HepG2 (cell line): ENCODE data around the gene ACTN4. TPM values are rescaled to one million over a fixed set of nuclear protein-coding genes. Genes with fewer than 3 reads are reported as not detected.
A peak's percentile ranks its signal among the peaks of the same experiment; 100 is the strongest.

Experiments
- ATAC-seq: fragments of 200-7000 bp; cut with Tn5 transposase; 3 replicates; pipeline ENCODE4 v1.9.1; 2020; ENCODE audit warnings: mild to moderate bottlenecking, moderate library complexity
- BruUV-seq: library from RNA; stranded (reverse); fragments of 400-500 nt; replicated peaks from 2 replicates; lab custom pipeline; 2021; lab: Mats Ljungman, UMichigan
- CTCF ChIA-PET: fragments of 300-600 bp; formaldehyde crosslinking; extraction: SDS; loops from one replicate; lab custom pipeline; 2021; ENCODE audit warnings: low total read pairs, inconsistent platforms, low intra/inter-chr PET ratio; lab: Yijun Ruan, JAX
- POLR2A ChIA-PET: fragments of 350-600 bp; sonication (Branson Sonifier 250); formaldehyde crosslinking; loops from one replicate; lab custom pipeline; 2020; ENCODE audit warnings: antibody characterized with exemption, inconsistent platforms; lab: Yijun Ruan, JAX
- DNase-seq: peaks from one replicate; pipeline ENCODE4 v3.0.0-alpha.2; 2015; ENCODE audit warnings: low spot score
- FAIRE-seq: peaks from 3 replicates; lab custom pipeline; 2011; peaks lifted over from hg19 to GRCh38; lab: Jason Lieb, UNC
- H2AFZ ChIP-seq: one replicate; pipeline ENCODE4 v1.6.1; 2011; ENCODE audit warnings: low read length, inconsistent platforms
- H3K27ac ChIP-seq: fragments of 300-600 bp; 3 replicates; pipeline ENCODE4 v1.8.0; 2011; ENCODE audit warnings: mixed run types, mild to moderate bottlenecking, mixed read lengths, low read length, inconsistent platforms; ENCODE audit not compliant: insufficient read depth; ENCODE audit errors: extremely low read length
- H3K27me3 ChIP-seq, 2 experiments: fragments of 200-600 bp in 1 of 2; 2 replicates in 1 of 2; 3 replicates in 1 of 2; pipeline versions ENCODE4 v1.6.0 to v1.8.0; 2011; ENCODE audit warnings: low read length in 2 of 2, mild to moderate bottlenecking in 2 of 2, moderate library complexity in 2 of 2, inconsistent platforms in 1 of 2; ENCODE audit not compliant: insufficient read depth in 2 of 2, control insufficient read depth in 1 of 2
- H3K36me3 ChIP-seq, 2 experiments: fragments of 200-600 bp in 1 of 2; replicated peaks in 1 of 2; 2 replicates in 1 of 2; 3 replicates in 1 of 2; pipeline versions ENCODE4 v1.5.1 to v1.8.0; 2011; ENCODE audit warnings: low read length in 2 of 2, inconsistent platforms in 1 of 2; ENCODE audit not compliant: insufficient read depth in 2 of 2, control insufficient read depth in 1 of 2
- H3K4me1 ChIP-seq: 2 replicates; pipeline ENCODE4 v1.5.1; 2012; ENCODE audit warnings: low read length, inconsistent platforms; ENCODE audit not compliant: insufficient read depth
- H3K4me2 ChIP-seq: 2 replicates; pipeline ENCODE4 v1.6.0; 2011; ENCODE audit warnings: low read depth, low read length, inconsistent platforms
- H3K4me3 ChIP-seq, 3 experiments: fragments of 200-600 bp in 1 of 3; sonication (generic), shearing (Covaris generic) in 1 of 3; replicated peaks in 1 of 3; 2 replicates each; pipeline ENCODE4 v1.5.1; 2011 to 2016; ENCODE audit warnings: low read length in 3 of 3, inconsistent platforms in 2 of 3, low read depth in 2 of 3, mild to moderate bottlenecking in 2 of 3, control low read depth in 1 of 3, mixed read lengths in 1 of 3; ENCODE audit not compliant: insufficient read depth in 1 of 3
- H3K79me2 ChIP-seq: one replicate; pipeline ENCODE4 v1.6.1; 2011; ENCODE audit warnings: low read length, inconsistent platforms; ENCODE audit not compliant: insufficient read depth
- H3K9ac ChIP-seq: 2 replicates; pipeline ENCODE4 v1.6.0; 2011; ENCODE audit warnings: mild to moderate bottlenecking, low read depth, low read length, inconsistent platforms; ENCODE audit not compliant: insufficient read depth
- H3K9me3 ChIP-seq: 2 replicates; pipeline ENCODE4 v1.5.1; 2012; ENCODE audit warnings: mild to moderate bottlenecking, low read length
- H4K20me1 ChIP-seq: 2 replicates; pipeline ENCODE4 v1.6.0; 2011; ENCODE audit warnings: inconsistent platforms, mild to moderate bottlenecking, low read length, moderate library complexity; ENCODE audit not compliant: insufficient read depth
- BHLHE40 ChIP-seq: IDR thresholded peaks from 2 replicates; pipeline ENCODE4 v1.6.1; 2011; ENCODE audit warnings: low read length, improper control_type of control experiment
- CBX1 ChIP-seq: IDR thresholded peaks from one replicate; pipeline ENCODE4 v1.6.1; 2016; ENCODE audit warnings: antibody characterized with exemption, low read depth
- JDP2 ChIP-seq: sonication (generic); formaldehyde crosslinking; IDR thresholded peaks from 2 replicates; pipeline ENCODE4 v1.8.1; 2022; ENCODE audit warnings: missing genetic modification reagents, borderline replicate concordance
- KDM2A ChIP-seq: sonication (generic); formaldehyde crosslinking; IDR thresholded peaks from 2 replicates; pipeline ENCODE4 v1.4.0; 2020; ENCODE audit warnings: low read depth, missing genetic modification reagents, borderline replicate concordance
- MATR3 ChIP-seq: sonication (generic); formaldehyde crosslinking; IDR thresholded peaks from 2 replicates; pipeline ENCODE4 v1.4.0; 2020; ENCODE audit warnings: missing genetic modification reagents
- MBNL3 ChIP-seq: fragments of 250-450 bp; sonication (Bioruptor Pico); conservative IDR thresholded peaks from 2 replicates; pipeline ENCODE4 v1.8.0; 2022; ENCODE audit warnings: mild to moderate bottlenecking, inconsistent platforms
- NCOA1 ChIP-seq: sonication (generic); formaldehyde crosslinking; IDR thresholded peaks from 2 replicates; pipeline ENCODE4 v1.9.0; 2021; ENCODE audit warnings: missing genetic modification reagents
- RARA ChIP-seq: IDR thresholded peaks from 2 replicates; pipeline ENCODE4 v1.6.1; 2016; ENCODE audit warnings: missing genetic modification reagents, missing compliant biosample characterization
- RBM22 ChIP-seq: fragments of 200-400 bp; formaldehyde crosslinking; optimal IDR thresholded peaks from 2 replicates; pipeline ENCODE3; 2017; ENCODE audit warnings: mild to moderate bottlenecking, low read length, moderate library complexity
- SETDB1 ChIP-seq: sonication (generic); formaldehyde crosslinking; IDR thresholded peaks from 2 replicates; pipeline ENCODE4 v1.5.1; 2020; ENCODE audit warnings: missing genetic modification reagents, mild to moderate bottlenecking, borderline replicate concordance
- ZBTB38 ChIP-seq: sonication (generic); formaldehyde crosslinking; IDR thresholded peaks from 2 replicates; pipeline ENCODE4 v1.5.1; 2020; ENCODE audit warnings: mild to moderate bottlenecking, missing genetic modification reagents
- ZFP90 ChIP-seq: sonication (generic); formaldehyde crosslinking; IDR thresholded peaks from 2 replicates; pipeline ENCODE4 v1.8.0; 2022; ENCODE audit warnings: missing genetic modification reagents, mild to moderate bottlenecking, inconsistent platforms, borderline replicate concordance
- ZNF12 ChIP-seq: sonication (generic); formaldehyde crosslinking; IDR thresholded peaks from 2 replicates; pipeline ENCODE4 v1.5.0; 2020; ENCODE audit warnings: missing genetic modification reagents
- ZNF121 ChIP-seq: sonication (generic); formaldehyde crosslinking; IDR thresholded peaks from 2 replicates; pipeline ENCODE4 v1.5.0; 2020; ENCODE audit warnings: mild to moderate bottlenecking, missing genetic modification reagents
- ZNF160 ChIP-seq: sonication (generic); formaldehyde crosslinking; IDR thresholded peaks from 2 replicates; pipeline ENCODE4 v1.8.0; 2022; ENCODE audit warnings: mild to moderate bottlenecking, inconsistent platforms, missing genetic modification reagents
- ZNF230 ChIP-seq: sonication (generic); formaldehyde crosslinking; IDR thresholded peaks from 2 replicates; pipeline ENCODE4 v1.4.0; 2020; ENCODE audit warnings: mild to moderate bottlenecking, missing genetic modification reagents
- ZNF670 ChIP-seq: sonication (generic); formaldehyde crosslinking; IDR thresholded peaks from 2 replicates; pipeline ENCODE4 v1.8.0; 2022; ENCODE audit warnings: mild to moderate bottlenecking, missing genetic modification reagents, borderline replicate concordance
- WGBS: methylation state at CpG from one replicate; pipeline ENCODE4 v1.1.6; 2017; ENCODE audit warnings: low lambda C conversion rate; 5-methylcytosine and 5-hydroxymethylcytosine counted together
- in situ Hi-C: cut with HindIII; loops from 2 replicates; pipeline ENCODE4 v1.10.0; 2017; ENCODE audit warnings: low pct_unique_long_range_greater_than_20kb; ENCODE audit not compliant: extremely low pct_ligation_motif_present
- intact Hi-C: fragments of 100-400 bp; cut with micrococcal nuclease; formaldehyde crosslinking; loops from one replicate; pipeline ENCODE4 v1.10.0; 2022; ENCODE audit not compliant: unreplicated experiment
- polyA plus RNA-seq, 8 experiments: library from polyadenylated mRNA; depleted of rRNA in 3 of 8; stranded (reverse) in 7 of 8; unstranded in 1 of 8; fragments of >200 nt; fragmentation: Illumina TruSeq in 4 of 8; extraction: Trizol in 4 of 8; gene quantifications; 2 replicates each; pipeline versions ENCODE4 v1.2.1 to v1.2.3, GENCODE V29; 2011 to 2016; ENCODE audit warnings: low read depth in 4 of 8, missing spikeins in 1 of 8, mixed read lengths in 1 of 8; ENCODE audit not compliant: insufficient read depth in 1 of 8
- total RNA-seq, 5 experiments: library from RNA; depleted of rRNA; stranded (reverse); fragments of >200 nt; fragmentation: Illumina TruSeq; extraction: Trizol; gene quantifications; 2 replicates each; pipeline ENCODE4 v1.2.3, GENCODE V29; 2016; ENCODE audit warnings: low read depth in 1 of 5
- TF ChIP-seq, protein P1 (sequence below): sonication (generic); formaldehyde crosslinking; IDR thresholded peaks from 2 replicates; pipeline ENCODE4 v1.8.1; 2023; ENCODE audit warnings: mild to moderate bottlenecking, inconsistent platforms, moderate library complexity, missing genetic modification reagents, borderline replicate concordance

The ACTN4 gene
- total and polyA plus RNA-seq, 2 of the 13 experiments (the other 11 are each of a cell fraction or from before 2014, with no cell fraction given): 171 to 192 TPM

DNA sequence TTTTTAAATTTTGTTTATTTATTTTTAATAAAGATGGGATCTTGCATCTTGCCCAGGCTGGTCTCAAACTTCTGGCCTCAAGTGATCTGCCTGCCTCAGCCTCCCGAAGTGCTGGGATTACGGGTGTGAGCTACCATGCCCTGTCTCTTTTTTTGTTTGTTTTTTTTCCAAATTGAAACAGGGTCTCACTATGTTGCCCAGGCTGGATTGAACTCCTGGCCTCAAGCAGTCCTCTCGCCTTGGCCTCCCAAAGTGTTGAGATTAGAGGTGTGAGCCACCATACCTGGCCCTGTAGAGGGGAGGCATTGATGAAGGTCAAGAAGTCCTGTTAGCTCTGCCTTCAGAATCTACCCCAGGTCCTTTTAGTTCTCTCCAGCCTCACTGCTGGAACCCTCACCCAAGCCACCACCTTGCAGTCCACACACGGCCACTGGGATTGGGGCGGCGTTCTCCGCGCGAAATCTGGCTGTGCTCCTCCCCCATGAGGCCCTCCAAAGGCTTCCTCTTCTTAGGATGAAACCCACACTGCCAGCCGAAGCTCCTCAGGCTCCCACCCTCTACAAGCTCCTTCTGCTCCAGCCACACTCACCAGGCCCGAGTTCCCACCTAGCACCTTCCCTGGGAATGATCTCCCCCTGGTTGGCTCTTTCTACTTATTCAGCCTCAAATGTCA is 34.9 kb downstream of the ACTN4 start:
- FAIRE-seq (no peak), DNase-seq (no peak), ATAC-seq (no peak)
- Histone ChIP-seq H3K27me3 (no peaks in the 10 kb centered on the region), H3K9me3 (no peaks in the 10 kb centered on the region), H3K4me1 (peaks cover 99% of the 10 kb centered on the region), H3K36me3 (peaks cover 9 to 26% of the 10 kb centered on the region in 2 experiments), H3K79me2 (peaks cover 98% of the 10 kb centered on the region), H3K9ac (peak overlapping the region; percentile 63; the same call in 1 of the 2 replicates), H3K4me2 (no peak overlapping the region), H3K27ac (peak overlapping the region; percentile 85), H4K20me1 (peaks cover 27% of the 10 kb centered on the region), H3K4me3 (no peak overlapping the region), H2AFZ (no peak overlapping the region)
- BruUV-seq: no TSS peak
- CTCF ChIA-PET: no interaction called here
- in situ Hi-C loops (no loop called here), intact Hi-C loops (no loop called here)
- TF ChIP-seq ZNF121 (CRISPR knock-in tag) (peak; percentile 31; the same call in 1 of the 2 replicates), ZBTB38 (no peak)
- POLR2A ChIA-PET: interaction anchor here (1.9 to 3.4 kb wide), 4 partner anchors 15 to 34 kb away, joined by 5 to 37 read pairs (median 23); partner anchors contain the start of gene ACTN4
- WGBS: 98% methylated on average over 11 of the region's 11 CpGs

DNA sequence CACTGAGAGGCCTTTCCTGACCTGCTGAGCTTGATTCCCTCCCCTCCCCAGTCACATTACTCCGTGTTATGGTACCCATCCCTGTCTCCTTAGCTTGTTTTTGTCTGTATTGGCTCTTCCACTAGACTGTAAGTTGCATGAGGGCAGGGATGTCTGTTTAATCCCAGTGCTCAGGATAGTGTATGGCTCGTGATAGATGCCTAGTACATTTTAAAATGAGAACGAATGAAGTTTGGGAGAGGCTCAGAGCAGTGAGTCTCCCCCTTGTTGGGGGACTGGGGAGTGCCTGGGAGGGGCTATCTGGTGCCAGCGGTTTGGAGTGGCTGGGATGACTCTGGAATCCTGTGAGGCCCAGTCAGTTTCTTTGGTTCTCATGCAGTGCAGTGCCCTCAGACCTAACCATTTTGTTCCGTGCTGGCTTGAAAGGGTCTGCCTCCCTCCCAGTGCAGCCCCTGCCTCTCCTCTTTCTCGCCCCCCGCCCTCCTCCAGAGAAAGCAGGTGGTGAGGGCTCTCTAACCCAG is 35.5 kb downstream of the ACTN4 start:
- Histone ChIP-seq H3K27ac (peak overlapping the region; percentile 85), H4K20me1 (peaks cover 24% of the 10 kb centered on the region), H3K9me3 (no peaks in the 10 kb centered on the region), H3K27me3 (no peaks in the 10 kb centered on the region), H3K79me2 (peaks cover 98% of the 10 kb centered on the region), H3K4me1 (peaks cover 99% of the 10 kb centered on the region), H2AFZ (no peak overlapping the region), H3K4me3 (peak overlapping the region in 1 of 3 experiments; percentile 27; a peak in 1 of 6 replicates), H3K4me2 (peak overlapping the region; percentile 25), H3K36me3 (peaks cover 8 to 20% of the 10 kb centered on the region in 2 experiments), H3K9ac (peak overlapping the region; percentile 63)
- ChIA-PET POLR2A (interaction anchor here (0.8 to 3.4 kb wide), 15 partner anchors 12 to 248 kb away, joined by 3 to 37 read pairs (median 5); partner anchors contain the start of genes ACTN4, EIF3K, MRPS12 and SARS2), CTCF (no interaction called here)
- BruUV-seq: TSS peak; percentile 96
- in situ Hi-C loops (no loop called here), intact Hi-C loops (loop anchor here (1.0 kb wide), 1 partner anchor 12 kb away; no protein-coding TSS in a partner anchor)
- peak; percentile 2; the same call in 1 of the 3 replicates for ATAC-seq
- 93% methylated on average over 7 of the region's 7 CpGs for WGBS
- DNase-seq: no peak
- FAIRE-seq: no peak
- no peak for TF ChIP-seq ZNF12 (CRISPR knock-in tag)
- 0 out of 2 replicates have a peak, but pooled peaks have one; percentile 3 for TF ChIP-seq ZNF230 (CRISPR knock-in tag)
- TF ChIP-seq KDM2A (CRISPR knock-in tag): no peak
- no peak for TF ChIP-seq MBNL3 (CRISPR knock-in tag)
- TF ChIP-seq SETDB1: no peak
- no peak for TF ChIP-seq NCOA1 (CRISPR knock-in tag)
- TF ChIP-seq JDP2 (CRISPR knock-in tag): no peak
- TF ChIP-seq RARA (CRISPR knock-in tag): no peak
- TF ChIP-seq MATR3 (CRISPR knock-in tag): no peak
- TF ChIP-seq RBM22: peak; percentile 25
- TF ChIP-seq CBX1: no peak
- TF ChIP-seq, protein P1, sequence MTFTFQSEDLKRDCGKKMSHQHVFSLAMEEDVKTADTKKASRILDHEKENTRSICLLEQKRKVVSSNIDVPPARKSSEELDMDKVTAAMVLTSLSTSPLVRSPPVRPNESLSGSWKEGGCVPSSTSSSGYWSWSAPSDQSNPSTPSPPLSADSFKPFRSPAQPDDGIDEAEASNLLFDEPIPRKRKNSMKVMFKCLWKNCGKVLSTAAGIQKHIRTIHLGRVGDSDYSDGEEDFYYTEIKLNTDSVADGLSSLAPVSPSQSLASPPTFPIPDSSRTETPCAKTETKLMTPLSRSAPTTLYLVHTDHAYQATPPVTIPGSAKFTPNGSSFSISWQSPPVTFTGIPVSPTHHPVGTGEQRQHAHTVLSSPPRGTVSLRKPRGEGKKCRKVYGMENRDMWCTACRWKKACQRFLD (CRISPR knock-in tag): 0 out of 2 replicates have a peak, but pooled peaks have one; percentile 32
- TF ChIP-seq ZFP90 (CRISPR knock-in tag): peak; percentile 24; the same call in 1 of the 2 replicates
- no peak for TF ChIP-seq BHLHE40
- TF ChIP-seq ZNF670 (CRISPR knock-in tag): peak; percentile 39; the same call in 1 of the 2 replicates
- TF ChIP-seq ZNF160: no peak
